Esophagus muscularis mucosa (tissue), 4 donors: ENCODE results near the gene HBEGF. TPM values are rescaled to one million over a fixed set of nuclear protein-coding genes. Genes with fewer than 3 reads are reported as not detected.

ENCODE experiments used
- DNase-seq: peaks from one replicate; pipeline ENCODE4 v3.0.0-alpha.2; 2017; ENCODE audit errors: extremely low spot score
- H3K27ac ChIP-seq, 4 donors: fragments of 200-600 bp; sonication (generic); replicated peaks in 1 of 4; 1 replicate in 3 of 4; 2 replicates in 1 of 4; pipeline ENCODE4 v1.5.1; 2016 to 2019; ENCODE audit warnings: mild to moderate bottlenecking in 1 of 4
- H3K27me3 ChIP-seq, 4 donors: fragments of 200-600 bp; sonication (generic); one replicate each; pipeline versions ENCODE4 v1.5.1 to v1.6.0; 2016 to 2019
- H3K36me3 ChIP-seq, 4 donors: fragments of 200-600 bp; sonication (generic); one replicate each; pipeline ENCODE4 v1.5.1; 2016 to 2019
- H3K4me1 ChIP-seq, 4 donors: fragments of 200-600 bp; sonication (generic); one replicate each; pipeline ENCODE4 v1.5.1; 2016 to 2019
- H3K4me3 ChIP-seq, 4 donors: fragments of 200-600 bp; sonication (generic); 1 replicate in 2 of 4; 2 replicates in 2 of 4; pipeline ENCODE4 v1.5.1; 2016 to 2019; ENCODE audit warnings: mild to moderate bottlenecking in 4 of 4, moderate library complexity in 1 of 4
- H3K9me3 ChIP-seq, 4 donors: fragments of 200-600 bp; sonication (generic); 1 replicate in 3 of 4; 2 replicates in 1 of 4; pipeline ENCODE4 v1.5.1; 2016 to 2019
- CTCF ChIP-seq, 3 experiments: fragments of 200-600 bp in 2 of 3; fragments of 450-650 bp in 1 of 3; sonication (generic) in 2 of 3; IDR thresholded peaks; one replicate each; pipeline ENCODE4 v1.5.1; 2017 to 2019; ENCODE audit warnings: antibody characterized with exemption in 3 of 3, mild to moderate bottlenecking in 2 of 3, moderate library complexity in 1 of 3
- EP300 ChIP-seq: sonication (generic); formaldehyde crosslinking; IDR thresholded peaks from one replicate; pipeline ENCODE4 v1.6.1; 2017; ENCODE audit warnings: antibody characterized with exemption
- POLR2A ChIP-seq: fragments of 450-650 bp; IDR thresholded peaks from one replicate; pipeline ENCODE4 v1.6.1; 2017; ENCODE audit warnings: antibody characterized with exemption, moderate library complexity, mild to moderate bottlenecking, low read depth
- POLR2AphosphoS5 ChIP-seq, 2 donors: sonication (generic); formaldehyde crosslinking; IDR thresholded peaks; one replicate each; pipeline ENCODE4 v1.6.1; 2017; ENCODE audit warnings: antibody characterized with exemption in 2 of 2
- WGBS: methylation state at CpG from one replicate; pipeline ENCODE4 v1.1.5; 2018; 5-methylcytosine and 5-hydroxymethylcytosine counted together
- intact Hi-C: fragments of 100-400 bp; cut with DNase I; formaldehyde crosslinking; loops from one replicate; pipeline ENCODE4 v1.15.1; 2023
- total RNA-seq, 4 donors: library from RNA; depleted of rRNA; stranded (reverse); fragments of >200 nt; gene quantifications; one replicate each; pipeline versions ENCODE4 v1.1.0 to v1.2.1, GENCODE V29; 2016

HBEGF gene
- total RNA-seq, 4 donors from 2014 or later: 6.6 to 20.0 (median 8.2) TPM

- Histone ChIP-seq H3K36me3 (no peaks in the 10 kb centered on the region), H3K27me3 (no peaks in the 10 kb centered on the region), H3K9me3 (no peaks in the 10 kb centered on the region), H3K4me3 (no peak overlapping the region), H3K27ac (no peak overlapping the region), H3K4me1 (no peaks in the 10 kb centered on the region)
- 88% methylated on average over 2 of the region's 2 CpGs for WGBS
- intact Hi-C loops: no loop called here
- TF ChIP-seq CTCF (IDR thresholded peaks at IDR 0.05): no peak
- TF ChIP-seq EP300: no peak
- TF ChIP-seq POLR2A: no peak
- TF ChIP-seq POLR2AphosphoS5 (IDR thresholded peaks at IDR 0.05): no peak
- no peak for DNase-seq
Measured at GRCh38 chr5:140388052-140388451, 41.6 kb upstream of the HBEGF start.

GRCh38 chr5:140383300-140383699 is 36.9 kb upstream of the HBEGF start:
- TF ChIP-seq POLR2AphosphoS5 (IDR thresholded peaks at IDR 0.05): no peak
- TF ChIP-seq EP300: no peak
- TF ChIP-seq POLR2A: no peak
- Histone ChIP-seq H3K27ac (no peak overlapping the region), H3K27me3 (no peaks in the 10 kb centered on the region), H3K9me3 (no peaks in the 10 kb centered on the region), H3K36me3 (no peaks in the 10 kb centered on the region), H3K4me3 (no peak overlapping the region), H3K4me1 (no peaks in the 10 kb centered on the region)
- no peak for DNase-seq
- intact Hi-C loops: no loop called here
- 89% methylated on average over 2 of the region's 2 CpGs for WGBS

GRCh38 chr5:140382866-140383265 is 36.5 kb upstream of the HBEGF start:
- no peaks in the 10 kb centered on the region for H3K9me3 ChIP-seq
- H3K36me3 ChIP-seq: no peaks in the 10 kb centered on the region
- no peaks in the 10 kb centered on the region for H3K27me3 ChIP-seq
- H3K27ac ChIP-seq: no peak overlapping the region
- no peak overlapping the region for H3K4me3 ChIP-seq
- no peaks in the 10 kb centered on the region for H3K4me1 ChIP-seq
- DNase-seq: no peak
- TF ChIP-seq POLR2A: no peak
- TF ChIP-seq EP300: no peak
- intact Hi-C loops: no loop called here

GRCh38 chr5:140381972-140382371 is 35.6 kb upstream of the HBEGF start:
- DNase-seq: no peak
- Histone ChIP-seq H3K4me3 (no peak overlapping the region), H3K27me3 (no peaks in the 10 kb centered on the region), H3K4me1 (no peaks in the 10 kb centered on the region), H3K9me3 (no peaks in the 10 kb centered on the region), H3K27ac (no peak overlapping the region), H3K36me3 (no peaks in the 10 kb centered on the region)
- whole genome bisulfite sequencing: 93% methylated on average over 1 of the region's 1 CpG
- intact Hi-C loops: no loop called here
- no peak for TF ChIP-seq CTCF (IDR thresholded peaks at IDR 0.05)
- TF ChIP-seq POLR2A: no peak
- no peak for TF ChIP-seq EP300
- no peak for TF ChIP-seq POLR2AphosphoS5 (IDR thresholded peaks at IDR 0.05)

- TF ChIP-seq POLR2A: no peak
- Histone ChIP-seq H3K9me3 (no peaks in the 10 kb centered on the region), H3K4me1 (no peaks in the 10 kb centered on the region), H3K4me3 (no peak overlapping the region), H3K36me3 (no peaks in the 10 kb centered on the region), H3K27me3 (no peaks in the 10 kb centered on the region), H3K27ac (no peak overlapping the region)
- DNase-seq: no peak
- 94% methylated on average over 4 of the region's 4 CpGs for WGBS
- intact Hi-C loops: no loop called here
Measured at GRCh38 chr5:140381351-140381750, 34.9 kb upstream of the HBEGF start.

GRCh38 chr5:140372971-140373487 is 26.6 kb upstream of the HBEGF start:
- WGBS: 7% methylated on average over 2 of the region's 2 CpGs
- no peaks in the 10 kb centered on the region for H3K9me3 ChIP-seq
- TF ChIP-seq POLR2AphosphoS5 (IDR thresholded peaks at IDR 0.05): peak in 1 of 2 donors; percentile 48
- TF ChIP-seq CTCF (IDR thresholded peaks at IDR 0.05): peak; percentile 75 to 91 (median 80)
- no peak for TF ChIP-seq POLR2A
- TF ChIP-seq EP300: no peak
- intact Hi-C loops: loop anchor here (10.0 kb wide), 2 partner anchors 292 to 342 kb away; partner anchors contain the start of gene WDR55
- no peak overlapping the region for H3K4me3 ChIP-seq
- H3K27ac ChIP-seq: no peak overlapping the region
- peaks cover 7 to 13% (median 9%) of the 10 kb centered on the region in 4 donors for H3K4me1 ChIP-seq
- DNase-seq: no peak
- H3K36me3 ChIP-seq: no peaks in the 10 kb centered on the region
- no peaks in the 10 kb centered on the region for H3K27me3 ChIP-seq
